ENCODE results near the gene MMP13. TPM values are rescaled to one million over a fixed set of nuclear protein-coding genes. Genes with fewer than 3 reads are reported as not detected.
"Not testable (repeated sequence)": the region's sequence is repeated elsewhere in the genome, so short reads cannot be mapped to it uniquely, and the experiment has no call there.

The MMP13 gene
- not detected for polyA plus RNA-seq (ENCODE audit: low read depth in 6 of 6)

DNA sequence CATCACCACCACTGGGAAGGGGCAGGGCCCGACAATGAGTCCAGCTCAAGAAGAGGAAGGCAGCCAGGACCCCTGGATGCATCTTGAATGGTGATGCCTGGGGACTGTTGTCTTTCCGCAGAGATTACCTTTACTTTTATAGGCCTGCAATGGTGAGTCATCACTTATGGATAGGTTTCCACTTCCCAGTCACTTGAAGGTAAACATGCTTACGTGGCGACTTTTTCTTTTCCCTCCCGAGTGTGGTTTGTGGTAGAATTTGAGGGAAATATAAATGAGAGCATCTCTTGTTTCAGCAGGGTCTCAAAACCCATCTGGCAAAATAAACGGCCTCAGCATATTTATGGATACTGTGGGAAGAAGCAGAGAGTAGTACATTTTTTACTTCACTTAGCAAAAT, at the start of gene MMP13:
Gene MMP13, minus strand, starts transcription at position 109 of the 400 bp plus-strand sequence. Its CDS starts 27 bp downstream, at position 82.
- no peak for DNase-seq
- no peak for ATAC-seq (ENCODE audit: low read depth in 2 of 2)
- no peaks in the 10 kb centered on the region for H3K4me1 Mint-ChIP-seq
- no peak within 1 kb of the TSS for H3K27ac Mint-ChIP-seq
- H3K27me3 Mint-ChIP-seq, result peaks cover 4 to 11% (median 9%) of the 10 kb centered on the region in 3 donors
- H3K9me3 Mint-ChIP-seq, result no peaks in the 10 kb centered on the region
- H3K36me3 Mint-ChIP-seq, result no peaks in the 10 kb centered on the region
- H3K4me3 Mint-ChIP-seq, result no peak within 1 kb of the TSS

DNA sequence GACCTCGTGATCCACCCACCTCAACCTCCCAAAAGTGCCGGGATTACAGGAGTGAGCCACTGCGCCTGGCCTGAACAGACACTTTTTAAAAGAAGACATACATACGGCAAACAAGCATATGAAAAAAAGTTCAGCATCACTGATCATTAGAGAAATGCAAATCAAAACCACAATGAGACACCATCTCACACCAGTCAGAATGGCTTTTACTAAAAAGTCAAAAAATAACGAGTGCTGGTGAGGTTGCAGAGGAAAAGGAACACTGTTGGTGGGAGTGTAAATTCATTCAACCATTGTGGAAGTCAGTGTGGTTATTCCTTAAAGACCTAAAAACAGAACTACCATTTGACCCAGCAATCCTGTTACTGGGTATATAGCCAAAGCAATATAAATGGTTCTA, 48.7 kb upstream of the MMP13 start:
- ATAC-seq (ENCODE audit: low read depth in 2 of 2); H3K4me3 Mint-ChIP-seq; H3K27ac Mint-ChIP-seq; DNase-seq; H3K4me1 Mint-ChIP-seq; H3K36me3 Mint-ChIP-seq: not testable (repeated sequence)
- Mint-ChIP-seq H3K9me3 (peaks cover under 1 to 13% (median 6%) of the 10 kb centered on the region in 7 donors), H3K27me3 (peaks cover 3 to 17% (median 4%) of the 10 kb centered on the region in 3 donors)

DNA sequence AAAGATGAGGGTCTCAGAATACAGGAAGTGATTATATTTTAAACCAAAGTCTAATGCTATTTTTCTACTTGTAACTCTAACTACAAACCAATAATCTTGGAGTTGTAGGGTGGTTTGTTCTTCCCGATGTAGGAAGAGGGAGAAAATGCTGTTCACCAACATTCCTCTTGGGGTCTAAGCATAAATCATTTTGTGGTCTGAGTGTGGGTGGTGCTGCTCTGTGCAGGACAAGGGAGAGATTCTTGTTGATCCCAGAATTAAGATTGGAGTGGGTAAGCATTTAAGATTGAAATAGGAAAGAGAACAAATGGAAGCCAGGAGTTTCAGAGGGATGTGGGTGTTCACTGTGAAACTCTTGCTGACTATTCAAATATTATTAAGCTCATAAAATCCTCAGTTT, 38.6 kb upstream of the MMP13 start:
- DNase-seq (no peak), ATAC-seq (ENCODE audit: low read depth in 2 of 2) (no peak)
- H3K27ac Mint-ChIP-seq, result no peak overlapping the region
- H3K36me3 Mint-ChIP-seq, result no peaks in the 10 kb centered on the region
- H3K4me1 Mint-ChIP-seq, result no peaks in the 10 kb centered on the region
- H3K9me3 Mint-ChIP-seq, result peaks cover 0 to 2% (median 0%) of the 10 kb centered on the region in 7 donors
- no peak overlapping the region for H3K4me3 Mint-ChIP-seq
- peaks cover 14 to 28% (median 25%) of the 10 kb centered on the region in 3 donors for H3K27me3 Mint-ChIP-seq

DNA sequence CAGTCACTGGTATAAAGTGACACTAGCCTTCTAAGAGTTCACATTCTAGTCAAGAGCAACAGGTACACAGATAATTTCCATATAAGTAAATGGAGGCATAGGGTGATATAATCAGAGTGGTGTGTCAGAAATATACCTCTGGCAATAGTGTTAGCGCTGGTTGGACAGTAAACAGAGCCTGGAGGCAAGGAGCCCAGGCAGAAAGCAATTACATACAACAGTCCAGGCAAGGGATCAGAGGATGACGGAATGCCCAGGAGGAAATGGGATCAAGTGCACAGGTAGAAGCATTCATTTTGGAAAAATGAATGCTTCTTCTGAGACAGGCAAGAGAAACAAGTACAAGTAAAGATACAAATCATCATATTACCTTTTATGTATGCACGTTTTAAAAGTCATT, 36.2 kb upstream of the MMP13 start:
- no peaks in the 10 kb centered on the region for H3K36me3 Mint-ChIP-seq
- no peak overlapping the region for H3K4me3 Mint-ChIP-seq
- peaks cover 0 to 2% (median 0%) of the 10 kb centered on the region in 7 donors for H3K9me3 Mint-ChIP-seq
- H3K27ac Mint-ChIP-seq, result no peak overlapping the region
- H3K27me3 Mint-ChIP-seq, result peaks cover 14 to 28% (median 16%) of the 10 kb centered on the region in 3 donors
- DNase-seq (no peak), ATAC-seq (ENCODE audit: low read depth in 2 of 2) (no peak)
- H3K4me1 Mint-ChIP-seq, result no peaks in the 10 kb centered on the region

DNA sequence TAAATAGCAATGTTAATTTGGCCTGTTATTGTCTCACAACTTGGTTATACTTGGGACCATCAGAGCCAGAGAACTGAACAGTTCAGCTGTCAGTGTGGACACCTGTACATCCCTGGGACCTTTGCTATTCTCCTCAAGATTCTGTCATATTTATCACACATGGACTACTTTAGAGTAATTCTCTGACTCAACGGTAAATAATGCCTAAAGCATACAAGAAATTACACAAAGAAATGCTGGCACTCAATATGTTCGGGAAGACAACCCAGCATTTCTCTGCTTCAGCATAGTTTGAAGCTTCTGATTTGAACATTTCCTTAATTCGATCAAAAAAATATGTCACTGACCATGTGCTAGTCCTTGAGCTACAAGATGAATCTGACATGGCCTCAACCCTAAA, 34.6 kb upstream of the MMP13 start:
- Mint-ChIP-seq H3K4me1 (no peaks in the 10 kb centered on the region), H3K9me3 (peaks cover 0 to 2% (median 0%) of the 10 kb centered on the region in 7 donors), H3K27ac (no peak overlapping the region), H3K36me3 (no peaks in the 10 kb centered on the region), H3K27me3 (peaks cover 14 to 28% (median 16%) of the 10 kb centered on the region in 3 donors), H3K4me3 (no peak overlapping the region)
- ATAC-seq (ENCODE audit: low read depth in 2 of 2), result no peak
- DNase-seq, result no peak

DNA sequence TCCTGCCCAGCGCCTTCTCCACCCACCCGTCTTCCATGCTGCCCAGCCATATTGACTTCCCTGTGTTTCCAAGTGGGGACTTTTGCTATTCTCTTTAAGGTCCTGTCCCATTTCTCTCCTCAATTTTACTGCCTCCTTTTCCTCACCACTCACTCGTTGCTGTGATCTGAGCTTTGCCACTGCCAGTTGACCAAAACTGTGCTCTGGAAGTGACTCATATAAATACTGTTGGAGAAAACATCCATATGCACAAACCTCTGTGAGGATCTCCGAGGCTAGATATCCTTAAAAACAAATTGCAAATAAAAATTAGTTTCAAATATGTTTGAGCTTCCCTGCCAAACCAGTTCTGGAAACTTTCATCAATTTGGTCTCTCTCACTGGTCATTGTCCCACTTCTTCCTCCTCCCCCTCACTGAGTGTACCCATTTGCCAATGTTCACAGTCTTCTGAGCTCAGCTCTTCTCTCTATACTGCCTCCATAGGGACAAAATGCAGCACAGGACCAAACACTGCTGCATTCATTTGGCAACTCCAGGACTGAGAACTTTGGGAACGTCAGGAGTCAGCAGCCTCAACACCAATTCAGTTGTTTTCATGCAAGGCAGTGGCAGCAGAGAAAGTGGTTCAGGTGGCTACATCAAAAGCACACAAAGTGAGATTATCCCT, 34.0 kb upstream of the MMP13 start:
- peaks cover 14 to 28% (median 16%) of the 10 kb centered on the region in 3 donors for H3K27me3 Mint-ChIP-seq
- no peak for DNase-seq
- no peak for ATAC-seq (ENCODE audit: low read depth in 2 of 2)
- H3K36me3 Mint-ChIP-seq, result no peaks in the 10 kb centered on the region
- no peaks in the 10 kb centered on the region for H3K4me1 Mint-ChIP-seq
- H3K27ac Mint-ChIP-seq, result no peak overlapping the region
- peaks cover 0 to 2% (median 0%) of the 10 kb centered on the region in 7 donors for H3K9me3 Mint-ChIP-seq
- peak overlapping the region in 1 of 8 donors; percentile 42 for H3K4me3 Mint-ChIP-seq

DNA sequence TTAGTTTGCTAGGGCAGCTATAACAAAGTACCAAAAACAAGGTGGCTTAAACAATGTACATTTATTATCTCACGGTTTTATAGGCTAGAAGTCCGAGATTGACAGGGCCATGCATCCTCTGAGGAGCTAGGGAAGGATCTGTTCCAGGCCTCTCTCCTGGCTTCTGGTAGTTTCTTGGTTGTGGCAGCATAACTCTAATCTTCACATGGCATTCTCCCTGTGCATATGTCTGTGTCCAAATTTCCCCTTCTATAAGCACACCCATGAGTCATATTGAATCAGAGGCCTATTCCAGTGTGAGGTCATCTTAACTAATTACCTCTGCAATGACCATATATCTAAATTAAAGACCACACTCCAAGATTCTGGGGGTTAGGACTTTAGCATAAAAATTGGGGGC, 31.3 kb upstream of the MMP13 start:
- Mint-ChIP-seq H3K36me3 (no peaks in the 10 kb centered on the region), H3K4me3 (no peak overlapping the region), H3K4me1 (no peaks in the 10 kb centered on the region), H3K9me3 (peaks cover 0 to 2% (median 0%) of the 10 kb centered on the region in 7 donors), H3K27ac (no peak overlapping the region), H3K27me3 (peaks cover 13 to 27% (median 16%) of the 10 kb centered on the region in 3 donors)
- ATAC-seq (ENCODE audit: low read depth in 2 of 2) (no peak), DNase-seq (no peak)

DNA sequence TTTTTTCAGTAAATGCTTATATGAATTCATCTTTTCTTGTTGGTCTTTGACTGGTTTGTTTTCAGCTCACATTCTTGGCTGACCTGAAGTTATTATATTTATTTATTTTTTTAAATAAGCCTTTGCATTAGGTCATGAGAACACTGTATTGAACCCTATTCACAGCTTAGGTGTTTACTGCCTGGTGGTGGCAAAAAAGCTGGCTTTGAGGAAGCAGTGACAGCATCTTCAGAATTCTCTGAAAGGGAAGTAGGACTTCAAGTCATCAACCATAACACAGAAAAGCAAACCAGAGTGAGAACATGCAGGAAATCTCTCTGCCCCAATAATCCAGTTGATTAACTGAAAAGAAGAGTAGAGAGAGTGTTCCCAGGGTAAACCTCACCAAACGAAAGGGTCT, 30.3 kb upstream of the MMP13 start:
- Mint-ChIP-seq H3K4me1 (no peaks in the 10 kb centered on the region), H3K27ac (no peak overlapping the region), H3K36me3 (no peaks in the 10 kb centered on the region), H3K27me3 (peaks cover 6 to 18% (median 13%) of the 10 kb centered on the region in 3 donors), H3K4me3 (no peak overlapping the region), H3K9me3 (peaks cover 0 to 2% (median 0%) of the 10 kb centered on the region in 7 donors)
- DNase-seq (no peak), ATAC-seq (ENCODE audit: low read depth in 2 of 2) (no peak)

DNA sequence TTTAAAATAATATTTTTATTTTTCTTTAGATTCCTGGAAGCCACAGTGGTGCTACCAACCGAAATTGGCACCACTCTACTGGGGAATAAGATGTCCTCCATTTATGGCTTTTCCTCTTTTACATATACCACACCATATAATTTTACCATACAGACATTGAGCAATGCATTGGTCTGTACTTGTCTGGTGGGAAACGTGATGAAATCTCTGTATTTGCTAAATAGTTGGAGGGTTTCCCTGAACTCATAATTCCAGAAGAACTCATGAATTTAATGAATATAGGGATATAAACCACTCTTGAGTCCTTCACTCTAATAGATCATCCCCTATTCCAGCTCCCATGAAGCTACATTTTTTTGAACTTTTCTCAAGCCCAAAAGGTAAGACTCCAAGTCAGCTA, 28.0 kb upstream of the MMP13 start:
- peaks cover 0 to 5% (median 0%) of the 10 kb centered on the region in 7 donors for H3K9me3 Mint-ChIP-seq
- H3K27me3 Mint-ChIP-seq, result no peaks in the 10 kb centered on the region

DNA sequence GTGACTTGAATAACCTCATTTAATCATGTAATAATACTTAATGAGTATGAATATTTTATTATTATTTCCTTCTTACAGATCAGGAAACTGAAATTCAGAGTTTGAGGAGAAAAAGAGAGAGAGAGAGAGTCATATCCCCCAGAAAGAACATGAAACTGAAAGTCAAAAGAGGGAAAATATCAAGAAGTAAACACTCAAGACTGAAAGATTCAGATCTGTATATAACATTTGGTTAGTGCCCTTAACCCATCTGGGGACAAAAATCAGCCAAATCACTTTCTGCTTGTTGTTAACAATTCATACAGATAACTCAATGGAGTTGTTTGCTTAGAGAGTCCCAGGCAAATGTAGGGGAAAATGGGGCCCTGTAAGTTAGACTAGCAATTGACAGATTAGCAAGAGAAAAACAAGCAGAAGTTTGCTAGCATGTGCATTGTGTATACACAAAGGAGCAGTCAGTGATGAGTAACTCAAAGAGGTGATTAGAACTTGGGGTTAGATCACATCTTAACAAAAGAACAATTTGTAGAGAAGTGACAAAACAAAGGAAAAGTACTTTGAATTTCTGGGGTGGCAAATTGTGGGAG, 25.9 kb upstream of the MMP13 start:
- peaks cover 0 to 5% (median 0%) of the 10 kb centered on the region in 7 donors for H3K9me3 Mint-ChIP-seq
- no peaks in the 10 kb centered on the region for H3K27me3 Mint-ChIP-seq
- no peaks in the 10 kb centered on the region for H3K4me1 Mint-ChIP-seq
- no peak overlapping the region for H3K4me3 Mint-ChIP-seq
- H3K27ac Mint-ChIP-seq, result no peak overlapping the region
- DNase-seq (no peak), ATAC-seq (ENCODE audit: low read depth in 2 of 2) (no peak)
- no peaks in the 10 kb centered on the region for H3K36me3 Mint-ChIP-seq

More for the DNA sequence above, 28.0 kb upstream of the MMP13 start:
- Mint-ChIP-seq H3K36me3 (no peaks in the 10 kb centered on the region), H3K27ac (no peak overlapping the region), H3K4me3 (no peak overlapping the region), H3K4me1 (no peaks in the 10 kb centered on the region)
- DNase-seq (no peak), ATAC-seq (ENCODE audit: low read depth in 2 of 2) (no peak)

DNA sequence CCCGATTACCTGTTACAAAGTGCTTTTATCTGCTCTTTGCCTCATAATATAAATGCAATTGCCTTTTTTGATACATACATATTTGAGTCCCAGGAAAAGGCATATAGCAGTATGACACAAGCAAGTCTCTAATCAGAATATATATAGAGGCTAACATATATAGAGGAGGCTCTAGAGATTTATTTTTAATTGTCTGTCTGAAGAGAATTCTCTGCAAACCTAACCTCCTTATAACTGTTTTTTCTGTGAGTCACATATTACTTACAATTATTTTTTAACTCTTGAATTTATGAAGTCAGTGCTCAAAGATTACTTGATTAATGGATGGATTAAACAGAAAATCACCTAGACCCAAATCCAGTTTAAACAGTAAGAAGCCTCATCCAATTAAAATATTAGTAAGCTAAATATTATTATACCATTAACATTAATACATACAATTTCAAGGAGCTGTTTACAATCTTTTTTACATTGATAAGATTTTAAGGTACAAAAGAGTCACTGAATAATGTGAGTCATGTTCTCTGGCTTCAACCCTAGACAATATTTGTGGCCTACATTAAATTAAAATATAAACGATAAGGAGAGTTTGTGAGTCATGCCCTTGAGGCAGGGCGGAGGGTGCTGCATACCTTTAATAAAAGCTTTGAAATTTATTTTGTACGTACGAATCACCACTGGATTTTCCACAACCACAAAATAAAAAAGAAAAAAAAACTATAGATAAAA, 19.2 kb upstream of the MMP13 start:
- peaks cover 4 to 18% (median 8%) of the 10 kb centered on the region in 3 donors for H3K27me3 Mint-ChIP-seq
- peaks cover 0 to 4% (median 0%) of the 10 kb centered on the region in 7 donors for H3K9me3 Mint-ChIP-seq
- H3K4me3 Mint-ChIP-seq, result no peak overlapping the region
- H3K27ac Mint-ChIP-seq, result no peak overlapping the region
- peaks cover 0 to 4% (median 0%) of the 10 kb centered on the region in 3 donors for H3K4me1 Mint-ChIP-seq
- ATAC-seq (ENCODE audit: low read depth in 2 of 2), result no peak
- no peak for DNase-seq
- no peaks in the 10 kb centered on the region for H3K36me3 Mint-ChIP-seq

DNA sequence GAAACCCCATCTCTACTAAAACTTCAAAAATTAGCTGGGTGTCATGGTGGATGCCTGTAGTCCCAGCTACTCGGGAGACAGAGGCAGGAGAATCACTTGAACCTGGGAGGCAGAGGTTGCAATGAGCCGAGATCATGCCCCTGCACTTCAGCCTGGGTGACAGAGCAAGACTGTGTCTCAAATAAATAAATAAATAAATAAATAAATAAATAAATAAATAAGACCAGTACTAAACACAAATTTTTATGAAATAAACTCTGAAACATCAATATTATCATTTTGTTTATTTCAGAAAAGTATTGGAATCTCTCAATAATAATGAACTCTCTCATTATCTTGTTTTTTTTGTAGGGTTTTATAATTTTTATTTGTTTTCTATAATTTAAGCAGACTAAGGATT, 18.2 kb upstream of the MMP13 start:
- not testable (repeated sequence) for H3K27ac Mint-ChIP-seq; H3K4me3 Mint-ChIP-seq; H3K4me1 Mint-ChIP-seq; H3K9me3 Mint-ChIP-seq; ATAC-seq (ENCODE audit: low read depth in 2 of 2); DNase-seq; H3K36me3 Mint-ChIP-seq
- H3K27me3 Mint-ChIP-seq, result peaks cover 4 to 26% (median 8%) of the 10 kb centered on the region in 3 donors

DNA sequence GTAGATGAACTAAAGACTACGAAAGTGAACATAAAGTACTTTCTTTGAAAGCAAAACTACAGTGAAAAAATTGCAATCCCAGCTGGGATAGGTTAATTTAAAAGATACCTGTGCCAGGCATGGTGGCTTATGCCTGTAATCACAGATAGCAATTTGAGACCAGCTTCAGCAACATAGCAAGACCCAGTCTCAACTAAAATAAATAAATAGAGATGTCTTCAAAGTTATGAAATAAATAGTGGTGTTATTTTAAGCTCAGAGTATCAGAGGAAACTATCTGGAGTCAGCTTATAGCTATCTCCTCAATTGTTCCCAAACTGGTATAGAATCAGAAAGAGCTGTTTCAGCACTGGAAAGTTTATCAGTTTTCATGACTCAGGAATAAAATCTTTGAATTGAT, 17.3 kb upstream of the MMP13 start:
- DNase-seq (no peak), ATAC-seq (ENCODE audit: low read depth in 2 of 2) (no peak)
- Mint-ChIP-seq H3K27me3 (peaks cover 4 to 28% (median 8%) of the 10 kb centered on the region in 3 donors), H3K4me1 (peaks cover 0 to 4% (median 0%) of the 10 kb centered on the region in 3 donors), H3K4me3 (no peak overlapping the region), H3K36me3 (no peaks in the 10 kb centered on the region), H3K9me3 (peaks cover 0 to 5% (median 2%) of the 10 kb centered on the region in 7 donors), H3K27ac (no peak overlapping the region)

Measured in naive B cell (primary cell).